Chondrocyte (in vitro differentiated cells): ENCODE data around the gene GPSM1. TPM values are rescaled to one million over a fixed set of nuclear protein-coding genes. Genes with fewer than 3 reads are reported as not detected.

Experiments
- DNase-seq: peaks from one replicate; pipeline ENCODE4 v3.0.0; 2021; ENCODE audit warnings: mixed read lengths, low spot score
- H3K27ac Mint-ChIP-seq: one replicate; pipeline ENCODE4 v1.8.0; 2021; ENCODE audit warnings: mild to moderate bottlenecking, moderate library complexity, mixed read lengths; ENCODE audit not compliant: unreplicated experiment
- H3K27me3 Mint-ChIP-seq: 2 replicates; pipeline ENCODE4 v1.8.0; 2021; ENCODE audit warnings: low read depth, mixed read lengths
- H3K36me3 Mint-ChIP-seq: 2 replicates; pipeline ENCODE4 v1.8.0; 2021; ENCODE audit warnings: low read depth, mixed read lengths
- H3K4me1 Mint-ChIP-seq: 2 replicates; pipeline ENCODE4 v1.8.0; 2021; ENCODE audit warnings: low read depth, mild to moderate bottlenecking, mixed read lengths
- H3K4me3 Mint-ChIP-seq: one replicate; pipeline ENCODE4 v1.8.0; 2021; ENCODE audit warnings: mild to moderate bottlenecking, moderate library complexity, mixed read lengths; ENCODE audit not compliant: unreplicated experiment
- H3K9me3 Mint-ChIP-seq: 2 replicates; pipeline ENCODE4 v1.8.0; 2021; ENCODE audit warnings: low read depth, mixed read lengths
- CTCF ChIP-seq: fragments of 200-600 bp; sonication (generic); IDR thresholded peaks from 2 replicates; pipeline ENCODE4 v1.5.0; 2021; ENCODE audit warnings: antibody characterized with exemption, mild to moderate bottlenecking, moderate library complexity
- total RNA-seq: library from RNA; stranded (reverse); gene quantifications from 3 replicates; pipeline ENCODE4 v1.2.1, GENCODE V29; 2021

GPSM1 gene
- total RNA-seq, 1 donor from 2014 or later = 40.0 TPM

- Mint-ChIP-seq H3K27me3 (no peaks in the 10 kb centered on the region), H3K4me1 (peaks cover 13% of the 10 kb centered on the region), H3K9me3 (no peaks in the 10 kb centered on the region), H3K36me3 (peaks cover 13% of the 10 kb centered on the region), H3K27ac (no peak overlapping the region), H3K4me3 (no peak overlapping the region)
- TF ChIP-seq CTCF = no peak
- DNase-seq = no peak
These were observed 67.6 kb downstream of the GPSM1 start for GRCh38 chr9:136395020-136395340.

GRCh38 chr9:136395345-136396218 is 68.2 kb downstream of the GPSM1 start:
- Mint-ChIP-seq H3K27me3 (no peaks in the 10 kb centered on the region), H3K36me3 (peaks cover 13% of the 10 kb centered on the region), H3K4me1 (peaks cover 16% of the 10 kb centered on the region), H3K4me3 (no peak overlapping the region), H3K27ac (no peak overlapping the region), H3K9me3 (no peaks in the 10 kb centered on the region)
- no peak for DNase-seq
- no peak for TF ChIP-seq CTCF

GRCh38 chr9:136396219-136396515 is 68.8 kb downstream of the GPSM1 start:
- Mint-ChIP-seq H3K27ac (no peak overlapping the region), H3K36me3 (peaks cover 12% of the 10 kb centered on the region), H3K4me3 (no peak overlapping the region), H3K9me3 (no peaks in the 10 kb centered on the region), H3K4me1 (peaks cover 17% of the 10 kb centered on the region), H3K27me3 (no peaks in the 10 kb centered on the region)
- no peak for TF ChIP-seq CTCF
- DNase-seq = no peak

GRCh38 chr9:136397643-136398042 is 70.3 kb downstream of the GPSM1 start:
- no peaks in the 10 kb centered on the region for H3K9me3 Mint-ChIP-seq
- H3K27ac Mint-ChIP-seq = no peak overlapping the region
- TF ChIP-seq CTCF = no peak
- no peak overlapping the region for H3K4me3 Mint-ChIP-seq
- H3K36me3 Mint-ChIP-seq = peaks cover 7% of the 10 kb centered on the region
- H3K27me3 Mint-ChIP-seq = no peaks in the 10 kb centered on the region
- peaks cover 17% of the 10 kb centered on the region for H3K4me1 Mint-ChIP-seq
- DNase-seq = no peak

- H3K27ac Mint-ChIP-seq = no peak overlapping the region
- H3K4me3 Mint-ChIP-seq = no peak overlapping the region
- H3K4me1 Mint-ChIP-seq = peaks cover 17% of the 10 kb centered on the region
- peaks cover 7% of the 10 kb centered on the region for H3K36me3 Mint-ChIP-seq
- no peak for TF ChIP-seq CTCF
- no peak for DNase-seq
- no peaks in the 10 kb centered on the region for H3K27me3 Mint-ChIP-seq
- H3K9me3 Mint-ChIP-seq = no peaks in the 10 kb centered on the region
These were observed 70.9 kb downstream of the GPSM1 start for GRCh38 chr9:136398286-136398685.
